ENCODE data around the gene ITSN1.
"Not testable (repeated sequence)": the region's sequence is repeated elsewhere in the genome, so short reads cannot be mapped to it uniquely, and the experiment has no call there.

ITSN1 gene

GRCh38 chr21:33865996-33866575 is 223.8 kb downstream of the ITSN1 start:
- no peak for TF ChIP-seq CTCF (IDR thresholded peaks at IDR 0.05; ENCODE audit: insufficient read depth, missing control alignments)
- FAIRE-seq (no peak), DNase-seq (ENCODE audit: insufficient read length, low spot score) (no peak)

- DNase-seq (ENCODE audit: insufficient read length, low spot score): no peak
- no peak for FAIRE-seq
- TF ChIP-seq CTCF (IDR thresholded peaks at IDR 0.05; ENCODE audit: insufficient read depth, missing control alignments): no peak
Measured at GRCh38 chr21:33866826-33867225, 224.5 kb downstream of the ITSN1 start.

GRCh38 chr21:33867868-33868267 is 225.6 kb downstream of the ITSN1 start:
- FAIRE-seq; DNase-seq (ENCODE audit: insufficient read length, low spot score): not testable (repeated sequence)

GRCh38 chr21:33869873-33870272 is 227.6 kb downstream of the ITSN1 start:
- DNase-seq (ENCODE audit: insufficient read length, low spot score) (no peak), FAIRE-seq (no peak)
- TF ChIP-seq CTCF (IDR thresholded peaks at IDR 0.05; ENCODE audit: insufficient read depth, missing control alignments): no peak

GRCh38 chr21:33870768-33871167 is 228.5 kb downstream of the ITSN1 start:
- no peak for TF ChIP-seq CTCF (IDR thresholded peaks at IDR 0.05; ENCODE audit: insufficient read depth, missing control alignments)
- FAIRE-seq (no peak), DNase-seq (ENCODE audit: insufficient read length, low spot score) (no peak)

GRCh38 chr21:33871171-33871570 is 228.9 kb downstream of the ITSN1 start:
- no peak for TF ChIP-seq CTCF (IDR thresholded peaks at IDR 0.05; ENCODE audit: insufficient read depth, missing control alignments)
- DNase-seq (ENCODE audit: insufficient read length, low spot score) (no peak), FAIRE-seq (no peak)

- no peak for DNase-seq (ENCODE audit: insufficient read length, low spot score)
- no peak for TF ChIP-seq CTCF (IDR thresholded peaks at IDR 0.05; ENCODE audit: insufficient read depth, missing control alignments)
- no peak for FAIRE-seq
Measured at GRCh38 chr21:33872881-33873515, 230.7 kb downstream of the ITSN1 start.

Data from D721Med (cell line).